ENCODE data around the gene HCN3.

DNA sequence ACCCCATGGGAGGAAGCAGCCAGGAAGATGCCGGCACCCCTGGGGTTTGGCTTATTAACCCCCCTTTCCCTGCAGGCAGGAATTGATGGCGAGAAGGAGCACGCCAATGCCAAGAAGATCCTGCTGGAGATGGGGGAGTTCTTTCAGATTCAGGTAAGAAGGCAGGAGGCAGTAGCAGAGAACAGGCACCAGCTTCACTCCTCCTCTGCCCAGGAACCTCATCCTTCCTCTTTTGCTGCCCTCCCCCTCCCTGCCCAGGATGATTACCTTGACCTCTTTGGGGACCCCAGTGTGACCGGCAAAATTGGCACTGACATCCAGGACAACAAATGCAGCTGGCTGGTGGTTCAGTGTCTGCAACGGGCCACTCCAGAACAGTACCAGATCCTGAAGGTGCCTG, 42.3 kb downstream of the HCN3 start:
- TF ChIP-seq, protein P1, sequence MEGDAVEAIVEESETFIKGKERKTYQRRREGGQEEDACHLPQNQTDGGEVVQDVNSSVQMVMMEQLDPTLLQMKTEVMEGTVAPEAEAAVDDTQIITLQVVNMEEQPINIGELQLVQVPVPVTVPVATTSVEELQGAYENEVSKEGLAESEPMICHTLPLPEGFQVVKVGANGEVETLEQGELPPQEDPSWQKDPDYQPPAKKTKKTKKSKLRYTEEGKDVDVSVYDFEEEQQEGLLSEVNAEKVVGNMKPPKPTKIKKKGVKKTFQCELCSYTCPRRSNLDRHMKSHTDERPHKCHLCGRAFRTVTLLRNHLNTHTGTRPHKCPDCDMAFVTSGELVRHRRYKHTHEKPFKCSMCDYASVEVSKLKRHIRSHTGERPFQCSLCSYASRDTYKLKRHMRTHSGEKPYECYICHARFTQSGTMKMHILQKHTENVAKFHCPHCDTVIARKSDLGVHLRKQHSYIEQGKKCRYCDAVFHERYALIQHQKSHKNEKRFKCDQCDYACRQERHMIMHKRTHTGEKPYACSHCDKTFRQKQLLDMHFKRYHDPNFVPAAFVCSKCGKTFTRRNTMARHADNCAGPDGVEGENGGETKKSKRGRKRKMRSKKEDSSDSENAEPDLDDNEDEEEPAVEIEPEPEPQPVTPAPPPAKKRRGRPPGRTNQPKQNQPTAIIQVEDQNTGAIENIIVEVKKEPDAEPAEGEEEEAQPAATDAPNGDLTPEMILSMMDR (conservative IDR thresholded peaks at IDR 0.05): no peak
- no peak for TF ChIP-seq EZH2 (IDR thresholded peaks at IDR 0.05; ENCODE audit: low read depth)

All from PC-9 (cell line).